ENCODE measurements around the gene TRAF7.

GRCh38 chr16:2226245-2226793 is 70.7 kb downstream of the TRAF7 start:
- TF ChIP-seq EP300 (IDR thresholded peaks at IDR 0.05) (no peak), POLR2AphosphoS5 (IDR thresholded peaks at IDR 0.05) (no peak), CTCF (IDR thresholded peaks at IDR 0.05) (no peak), POLR2A (IDR thresholded peaks at IDR 0.05) (no peak)
